ENCODE measurements around the gene MESD.

The MESD gene

DNA sequence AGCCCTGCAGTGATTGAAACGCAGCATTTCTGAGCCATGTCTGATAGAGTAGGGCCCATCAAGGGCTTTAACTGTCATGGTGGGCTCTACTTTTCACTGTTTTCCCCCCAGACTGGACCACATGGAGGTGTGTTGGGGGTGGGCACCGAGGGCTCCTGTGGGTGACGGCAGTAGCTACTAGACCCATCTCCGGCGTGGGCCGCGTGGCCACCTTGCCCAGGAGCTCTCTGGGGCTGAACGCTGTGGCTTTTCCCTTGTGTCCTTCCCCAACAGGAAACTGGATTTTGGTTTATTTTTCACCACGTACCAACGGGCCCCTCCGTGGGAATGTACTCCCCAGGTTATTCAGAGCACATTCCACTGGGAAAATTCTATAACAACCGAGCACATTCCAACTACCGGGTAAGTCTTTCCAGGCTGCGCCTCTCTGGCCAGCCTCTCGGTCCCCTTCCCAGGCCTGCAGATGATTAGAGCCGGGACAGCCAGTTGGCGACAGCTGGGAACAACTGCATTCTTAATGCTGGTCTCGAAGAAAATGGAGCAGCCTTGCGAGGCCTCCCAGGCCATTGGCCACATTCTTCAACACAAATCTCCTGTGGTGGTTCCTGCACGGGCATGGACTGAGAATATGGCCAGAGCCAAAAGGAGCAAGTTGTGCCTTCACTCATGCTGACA lies 67.7 kb downstream of the MESD start:
- TF ChIP-seq, protein P1, sequence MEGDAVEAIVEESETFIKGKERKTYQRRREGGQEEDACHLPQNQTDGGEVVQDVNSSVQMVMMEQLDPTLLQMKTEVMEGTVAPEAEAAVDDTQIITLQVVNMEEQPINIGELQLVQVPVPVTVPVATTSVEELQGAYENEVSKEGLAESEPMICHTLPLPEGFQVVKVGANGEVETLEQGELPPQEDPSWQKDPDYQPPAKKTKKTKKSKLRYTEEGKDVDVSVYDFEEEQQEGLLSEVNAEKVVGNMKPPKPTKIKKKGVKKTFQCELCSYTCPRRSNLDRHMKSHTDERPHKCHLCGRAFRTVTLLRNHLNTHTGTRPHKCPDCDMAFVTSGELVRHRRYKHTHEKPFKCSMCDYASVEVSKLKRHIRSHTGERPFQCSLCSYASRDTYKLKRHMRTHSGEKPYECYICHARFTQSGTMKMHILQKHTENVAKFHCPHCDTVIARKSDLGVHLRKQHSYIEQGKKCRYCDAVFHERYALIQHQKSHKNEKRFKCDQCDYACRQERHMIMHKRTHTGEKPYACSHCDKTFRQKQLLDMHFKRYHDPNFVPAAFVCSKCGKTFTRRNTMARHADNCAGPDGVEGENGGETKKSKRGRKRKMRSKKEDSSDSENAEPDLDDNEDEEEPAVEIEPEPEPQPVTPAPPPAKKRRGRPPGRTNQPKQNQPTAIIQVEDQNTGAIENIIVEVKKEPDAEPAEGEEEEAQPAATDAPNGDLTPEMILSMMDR (conservative IDR thresholded peaks at IDR 0.05; ENCODE audit: low read depth), result no peak

DNA sequence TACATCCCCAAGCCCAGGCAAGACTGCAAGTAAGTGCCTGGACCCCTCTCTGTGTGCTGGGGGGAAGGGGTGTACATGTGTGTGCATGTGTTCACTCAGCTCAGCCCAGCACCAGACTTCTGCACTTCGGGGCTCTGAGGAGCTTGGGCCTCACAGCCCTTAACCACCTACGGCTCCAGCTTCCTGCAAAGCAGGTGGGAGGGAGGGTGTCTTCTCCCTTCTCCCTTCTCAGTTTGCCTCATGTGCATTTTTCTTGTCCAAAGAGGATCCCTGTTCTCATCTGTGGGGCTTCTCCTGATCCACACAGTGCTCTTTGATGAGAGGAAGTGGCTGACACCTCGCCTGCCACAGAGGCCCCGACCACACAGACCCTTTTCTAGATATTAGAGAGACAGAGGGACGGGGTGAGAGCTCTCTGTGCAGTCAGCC lies 69.3 kb downstream of the MESD start:
- H3K27ac ChIP-seq, result no peak overlapping the region
- ChIA-PET CTCF (no interaction called here), POLR2A (ENCODE audit: low non-redundant PET) (no interaction called here)
- TF ChIP-seq, protein P1 (conservative IDR thresholded peaks at IDR 0.05; ENCODE audit: low read depth), result no peak
- DNase-seq (ENCODE audit: low spot score), result no peak

More for the DNA sequence above, 67.7 kb downstream of the MESD start:
- ChIA-PET CTCF (interaction anchor here (0.6 kb wide), 1 partner anchor 23 kb away, joined by 4 read pairs; no protein-coding TSS in a partner anchor), POLR2A (ENCODE audit: low non-redundant PET) (no interaction called here)
- no peak for DNase-seq (ENCODE audit: low spot score)
- no peak overlapping the region for H3K27ac ChIP-seq

DNA sequence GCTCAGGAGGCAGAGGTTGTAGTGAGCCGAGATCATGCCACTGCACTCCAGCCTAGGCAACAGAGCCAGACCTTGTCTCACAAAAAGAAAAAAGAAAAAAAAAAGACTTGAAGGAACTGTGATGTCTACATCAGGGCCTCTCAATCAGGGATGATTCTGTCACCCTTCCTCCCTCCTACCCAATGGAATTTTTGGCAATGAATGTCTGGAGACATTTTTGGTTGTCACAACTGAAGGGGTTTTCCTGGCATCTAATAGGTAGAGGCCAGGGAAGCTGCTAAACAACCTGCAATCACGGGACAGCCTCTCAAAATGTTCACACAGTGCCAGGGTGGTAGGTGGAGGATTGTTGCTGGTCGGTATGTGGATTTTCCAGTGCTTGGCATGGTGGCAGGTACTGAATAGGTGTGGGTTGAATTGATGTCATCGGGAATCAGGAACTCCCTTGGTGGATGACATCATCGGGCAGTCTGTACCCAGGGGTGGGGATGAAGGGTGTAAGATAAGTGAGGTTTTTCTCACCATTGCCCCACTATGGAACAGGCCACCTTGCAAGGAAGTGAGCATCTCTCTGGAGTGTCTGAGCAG lies 71.3 kb downstream of the MESD start:
- H3K27ac ChIP-seq, result no peak overlapping the region
- DNase-seq (ENCODE audit: low spot score), result no peak
- TF ChIP-seq, protein P1 (conservative IDR thresholded peaks at IDR 0.05; ENCODE audit: low read depth), result no peak
- ChIA-PET POLR2A (ENCODE audit: low non-redundant PET) (no interaction called here), CTCF (no interaction called here)

DNA sequence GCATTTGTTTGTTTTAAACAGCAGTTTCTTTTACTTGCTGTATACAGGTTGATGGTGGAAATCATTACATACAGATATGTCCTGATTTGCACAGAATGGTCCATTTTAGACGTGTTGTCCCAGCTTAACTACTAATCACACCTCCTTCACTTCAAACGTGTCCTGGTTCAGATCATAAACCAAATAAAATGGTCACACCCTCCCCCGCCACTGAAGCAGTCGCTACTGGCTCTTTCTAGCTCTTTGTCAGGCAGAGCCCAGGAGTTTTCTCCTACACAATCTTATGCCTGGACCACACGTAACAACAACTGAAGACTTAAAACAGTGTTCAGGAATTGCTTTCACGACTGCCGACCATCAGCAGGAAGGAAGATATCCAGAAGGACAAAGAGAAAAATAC lies 73.6 kb downstream of the MESD start:
- DNase-seq (ENCODE audit: low spot score), result no peak
- H3K27ac ChIP-seq, result no peak overlapping the region
- ChIA-PET POLR2A (ENCODE audit: low non-redundant PET) (interaction anchor here (0.6 kb wide), 1 partner anchor 1830 kb away, joined by 3 read pairs; no protein-coding TSS in a partner anchor), CTCF (no interaction called here)
- TF ChIP-seq, protein P1 (conservative IDR thresholded peaks at IDR 0.05; ENCODE audit: low read depth), result no peak

DNA sequence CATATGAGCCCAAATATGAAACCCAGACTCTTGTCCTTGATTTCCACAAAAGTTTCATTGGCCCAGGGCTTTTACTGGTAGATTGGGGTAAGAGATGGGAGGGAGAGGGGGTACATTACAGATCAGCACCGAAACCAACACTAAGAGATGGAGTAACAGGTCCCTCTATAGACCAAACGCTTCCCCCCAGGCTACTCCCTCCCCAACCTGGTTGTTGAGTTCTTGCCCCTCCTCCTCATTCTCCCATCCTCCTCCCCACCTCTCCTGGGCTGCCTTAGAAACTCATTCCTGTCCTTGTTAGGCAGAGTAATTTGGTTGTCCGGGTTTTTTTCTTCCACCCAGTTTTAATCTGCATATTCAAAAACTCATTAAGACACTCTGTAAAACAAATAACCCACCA lies 74.1 kb downstream of the MESD start:
- TF ChIP-seq, protein P1 (conservative IDR thresholded peaks at IDR 0.05; ENCODE audit: low read depth), result no peak
- ChIA-PET POLR2A (ENCODE audit: low non-redundant PET) (no interaction called here), CTCF (no interaction called here)
- no peak for DNase-seq (ENCODE audit: low spot score)
- no peak overlapping the region for H3K27ac ChIP-seq

DNA sequence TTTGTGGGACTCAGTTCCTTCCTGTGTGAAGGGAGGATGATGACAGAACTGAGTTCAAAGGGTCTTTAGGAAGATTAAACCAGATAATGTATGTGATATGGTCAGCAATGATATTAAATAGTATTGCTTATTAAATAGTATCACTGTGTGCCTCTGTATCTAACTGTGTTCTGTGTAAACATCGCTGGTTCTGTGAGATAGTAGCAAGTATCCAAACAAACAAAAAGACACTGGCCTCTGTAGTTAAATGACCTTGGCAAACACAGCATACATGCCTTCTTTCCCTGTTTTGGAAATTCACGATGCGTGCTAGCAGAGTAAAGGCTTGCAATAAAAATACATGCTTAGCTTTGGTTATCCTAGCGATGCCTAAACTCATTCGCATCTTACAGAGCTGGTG lies 76.1 kb downstream of the MESD start:
- DNase-seq (ENCODE audit: low spot score), result no peak
- ChIA-PET CTCF (interaction anchor here (0.5 to 1.6 kb wide), 3 partner anchors 37 to 123 kb away, joined by 3 to 4 read pairs (median 3); no protein-coding TSS in a partner anchor), POLR2A (ENCODE audit: low non-redundant PET) (no interaction called here)
- TF ChIP-seq, protein P1 (conservative IDR thresholded peaks at IDR 0.05; ENCODE audit: low read depth), result no peak
- no peak overlapping the region for H3K27ac ChIP-seq

All from RWPE1 (cell line).